Keratinocyte (primary cell): ENCODE results near the gene ZBP1. TPM values are rescaled to one million over a fixed set of nuclear protein-coding genes. Genes with fewer than 3 reads are reported as not detected.
A peak's percentile ranks its signal among the peaks of the same experiment; 100 is the strongest.

Experiments
- DNase-seq: peaks from one replicate; pipeline ENCODE4 v3.0.0-alpha.2; 2011; ENCODE audit warnings: low read depth, missing footprints, low spot score
- FAIRE-seq: peaks from 2 replicates; lab custom pipeline; 2011; peaks lifted over from hg19 to GRCh38; lab: Jason Lieb, UNC
- H2AFZ ChIP-seq: 2 replicates; pipeline ENCODE4 v1.6.0; 2012; ENCODE audit warnings: low read length, control low read depth, inconsistent platforms; ENCODE audit not compliant: control insufficient read depth
- H3K27ac ChIP-seq: 2 replicates; pipeline ENCODE4 v1.5.1; 2011; ENCODE audit warnings: low read length; ENCODE audit not compliant: control insufficient read depth, insufficient read depth
- H3K27me3 ChIP-seq: 3 replicates; pipeline ENCODE4 v1.6.0; 2011; ENCODE audit warnings: low read length; ENCODE audit not compliant: control insufficient read depth, insufficient read depth; ENCODE audit errors: extremely low read depth
- H3K36me3 ChIP-seq, 2 experiments: 2 replicates in 1 of 2; 3 replicates in 1 of 2; pipeline ENCODE4 v1.5.1; 2011; ENCODE audit warnings: low read length in 2 of 2, mild to moderate bottlenecking in 1 of 2; ENCODE audit not compliant: control insufficient read depth in 2 of 2, insufficient read depth in 2 of 2; ENCODE audit errors: extremely low read depth in 1 of 2
- H3K4me1 ChIP-seq: 3 replicates; pipeline ENCODE4 v1.5.1; 2011; ENCODE audit warnings: low read length; ENCODE audit not compliant: control insufficient read depth, insufficient read depth; ENCODE audit errors: extremely low read depth
- H3K4me2 ChIP-seq: 3 replicates; pipeline ENCODE4 v1.6.0; 2011; ENCODE audit warnings: low read depth, low read length; ENCODE audit not compliant: control insufficient read depth, insufficient read depth; ENCODE audit errors: extremely low read depth
- H3K4me3 ChIP-seq, 3 experiments: fragments of 200-600 bp in 1 of 3; sonication (generic) in 1 of 3; 2 replicates in 2 of 3; 3 replicates in 1 of 3; pipeline ENCODE4 v1.5.1; 2011 to 2016; ENCODE audit warnings: low read length in 3 of 3, mild to moderate bottlenecking in 3 of 3, control low read depth in 2 of 3, inconsistent platforms in 1 of 3, low read depth in 1 of 3, mixed read lengths in 1 of 3, mixed run types in 1 of 3, moderate library complexity in 1 of 3; ENCODE audit not compliant: control insufficient read depth in 2 of 3, insufficient read depth in 2 of 3; ENCODE audit errors: extremely low read depth in 1 of 3
- H3K79me2 ChIP-seq: 2 replicates; pipeline ENCODE4 v1.6.0; 2012; ENCODE audit warnings: low read length; ENCODE audit not compliant: control insufficient read depth, insufficient read depth
- H3K9ac ChIP-seq: 3 replicates; pipeline ENCODE4 v1.6.0; 2011; ENCODE audit warnings: low read length; ENCODE audit not compliant: control insufficient read depth, insufficient read depth; ENCODE audit errors: extremely low read depth
- H3K9me1 ChIP-seq: 3 replicates; pipeline ENCODE4 v1.6.0; 2011; ENCODE audit warnings: low read length; ENCODE audit not compliant: control insufficient read depth, insufficient read depth; ENCODE audit errors: extremely low read depth
- H3K9me3 ChIP-seq: 2 replicates; pipeline ENCODE4 v1.5.1; 2012; ENCODE audit warnings: low read depth, low read length; ENCODE audit not compliant: control insufficient read depth
- H4K20me1 ChIP-seq: 3 replicates; pipeline ENCODE4 v1.6.0; 2011; ENCODE audit warnings: low read length; ENCODE audit not compliant: control insufficient read depth, insufficient read depth; ENCODE audit errors: extremely low read depth
- CTCF ChIP-seq, 3 experiments: IDR thresholded peaks in 1 of 3; conservative IDR thresholded peaks in 1 of 3; optimal IDR thresholded peaks in 1 of 3; 2 replicates in 2 of 3; 3 replicates in 1 of 3; pipeline versions ENCODE3 to v1.5.1; 2011; ENCODE audit warnings: low read length in 3 of 3, mild to moderate bottlenecking in 3 of 3, moderate library complexity in 2 of 3, control low read depth in 1 of 3, inconsistent platforms in 1 of 3; ENCODE audit not compliant: insufficient read depth in 2 of 3; ENCODE audit errors: extremely low read depth in 1 of 3
- EZH2 ChIP-seq: IDR thresholded peaks from one replicate; pipeline ENCODE4 v1.6.1; 2012; ENCODE audit warnings: inconsistent platforms, mild to moderate bottlenecking, low read length, moderate library complexity
- dilution Hi-C: fragments of 300-500 bp; cut with MboI; formaldehyde crosslinking; loops from one replicate; pipeline ENCODE4 v1.7.0; 2020; ENCODE audit warnings: low sequenced_read_pairs; ENCODE audit not compliant: extremely low pct_ligation_motif_present
- polyA plus RNA-seq, 5 experiments: library from polyadenylated mRNA; depleted of rRNA in 3 of 5; stranded (reverse) in 3 of 5; stranded (forward) in 1 of 5; unstranded in 1 of 5; fragments of >200 nt; gene quantifications; 1 replicate in 1 of 5; 2 replicates in 3 of 5; 3 replicates in 1 of 5; pipeline versions ENCODE4 v1.2.1 to v1.2.3, GENCODE V29; 2011 to 2012; ENCODE audit warnings: missing spikeins in 2 of 5, low read depth in 1 of 5, low replicate concordance in 1 of 5

Gene ZBP1
- polyA plus RNA-seq, 1 donor (not counting 4 experiments of a cell fraction or from before 2014, with no cell fraction given) = 0.08 TPM

- no peak overlapping the region for H3K4me3 ChIP-seq
- no peak for TF ChIP-seq EZH2
- no peak for TF ChIP-seq CTCF (optimal IDR thresholded peaks at IDR 0.05 in 1 of 3, IDR thresholded peaks at IDR 0.05 in 1 of 3, conservative IDR thresholded peaks at IDR 0.05 in 1 of 3; ENCODE audit: extremely low read depth in 1 of 3, insufficient read depth in 2 of 3, low read length in 3 of 3)
- DNase-seq (no peak), FAIRE-seq (no peak)
- peaks cover 22% of the 10 kb centered on the region for H3K4me1 ChIP-seq
- H3K4me2 ChIP-seq = no peak overlapping the region
- no peak overlapping the region for H3K27ac ChIP-seq
- no peaks in the 10 kb centered on the region for H3K36me3 ChIP-seq
- peaks cover 2% of the 10 kb centered on the region for H3K9me3 ChIP-seq
- H3K9ac ChIP-seq = no peak overlapping the region
- H3K79me2 ChIP-seq = no peaks in the 10 kb centered on the region
- H3K27me3 ChIP-seq = peaks cover under 1% of the 10 kb centered on the region
- H4K20me1 ChIP-seq = no peaks in the 10 kb centered on the region
- no peaks in the 10 kb centered on the region for H3K9me1 ChIP-seq
- H2AFZ ChIP-seq = no peak overlapping the region
- dilution Hi-C loops = loop anchor here (25.0 kb wide), 1 partner anchor 563 kb away; no protein-coding TSS in a partner anchor
These were observed 3.9 kb upstream of the ZBP1 start for GRCh38 chr20:57624124-57624523.

- Histone ChIP-seq H3K9me1 (no peaks in the 10 kb centered on the region), H2AFZ (no peak overlapping the region), H3K9ac (no peak overlapping the region), H3K36me3 (no peaks in the 10 kb centered on the region), H3K27me3 (peaks cover 5% of the 10 kb centered on the region), H3K4me1 (peaks cover 29% of the 10 kb centered on the region), H3K27ac (no peak overlapping the region), H3K79me2 (no peaks in the 10 kb centered on the region), H3K9me3 (peaks cover 2% of the 10 kb centered on the region), H4K20me1 (no peaks in the 10 kb centered on the region), H3K4me3 (peak overlapping the region in 1 of 3 experiments; percentile 40), H3K4me2 (peak overlapping the region; percentile 78)
- TF ChIP-seq EZH2 = no peak
- peak; percentile 98 to 99 (median 98) for TF ChIP-seq CTCF (optimal IDR thresholded peaks at IDR 0.05 in 1 of 3, IDR thresholded peaks at IDR 0.05 in 1 of 3, conservative IDR thresholded peaks at IDR 0.05 in 1 of 3; ENCODE audit: extremely low read depth in 1 of 3, insufficient read depth in 2 of 3, low read length in 3 of 3)
- FAIRE-seq (peak; percentile 99), DNase-seq (peak; percentile 99)
- dilution Hi-C loops = loop anchor here (25.0 kb wide), 1 partner anchor 565 kb away; no protein-coding TSS in a partner anchor
These were observed 2.6 kb upstream of the ZBP1 start for GRCh38 chr20:57622579-57623381.
